Left hindlimb (tissue), 1 donor: Measurements from ENCODE around the gene FRMD5.
"Not testable (repeated sequence)": the region's sequence is repeated elsewhere in the genome, so short reads cannot be mapped to it uniquely, and the experiment has no call there.

Experiments
- DNase-seq: peaks from one replicate; pipeline ENCODE4 v3.0.0-alpha.2; 2018

The FRMD5 gene

DNA sequence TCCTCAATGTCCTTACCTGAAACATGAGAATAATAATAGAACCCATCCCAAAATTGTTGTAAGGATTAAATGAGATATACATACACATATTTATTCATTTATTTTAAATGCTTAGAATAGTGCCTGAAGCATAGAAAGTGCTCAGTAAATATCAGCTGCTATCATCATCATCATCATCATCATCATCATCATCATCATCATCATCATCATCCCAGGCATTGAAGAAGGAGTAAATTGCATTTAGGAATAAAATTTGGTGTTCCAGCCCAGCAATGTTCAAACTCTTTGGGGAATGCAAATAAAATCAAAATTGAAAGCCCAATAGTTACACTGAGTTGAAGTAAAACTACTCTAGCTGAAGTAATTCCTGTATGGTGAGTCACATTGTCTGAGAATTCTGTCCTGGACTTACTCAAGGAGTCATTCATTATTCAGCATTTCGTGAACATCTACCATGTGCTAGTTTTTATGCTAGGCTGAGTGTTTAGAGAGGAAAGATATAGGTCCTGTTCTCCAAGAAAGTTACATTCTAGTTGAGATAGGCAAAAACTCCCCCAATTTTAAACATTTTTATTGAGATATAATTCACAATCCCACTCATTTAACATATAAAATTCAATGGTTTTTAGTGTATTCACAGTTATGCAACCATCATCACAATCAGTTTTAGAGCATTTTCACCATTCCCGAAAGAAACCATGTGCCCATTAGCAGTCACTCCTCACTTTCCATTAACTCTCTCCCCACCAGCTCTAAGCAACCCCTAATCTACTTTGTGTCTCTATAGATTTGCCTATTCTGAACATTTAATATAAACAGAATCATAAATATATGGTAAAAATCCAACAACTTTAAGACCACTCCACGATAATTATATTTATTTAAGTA, 107.2 kb downstream of the FRMD5 start:
- no peak for DNase-seq

DNA sequence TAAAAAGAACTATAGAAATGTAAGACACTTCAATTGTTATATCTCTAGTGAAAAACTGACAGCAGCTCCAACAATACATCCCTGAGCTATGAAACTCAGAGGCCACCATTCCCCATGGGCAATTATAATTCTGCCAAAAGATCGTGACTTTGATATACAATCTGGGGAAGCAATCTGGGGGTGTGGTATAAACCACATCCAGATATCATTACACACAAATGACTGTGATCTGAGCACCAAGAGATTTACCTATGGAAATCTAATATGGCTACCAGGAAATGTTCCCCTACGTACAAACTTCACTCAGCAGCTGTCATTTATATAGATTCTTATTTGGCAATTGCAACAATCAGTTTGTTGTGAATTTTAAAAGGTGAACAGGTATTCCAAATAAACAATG, 110.3 kb downstream of the FRMD5 start:
- no peak for DNase-seq

DNA sequence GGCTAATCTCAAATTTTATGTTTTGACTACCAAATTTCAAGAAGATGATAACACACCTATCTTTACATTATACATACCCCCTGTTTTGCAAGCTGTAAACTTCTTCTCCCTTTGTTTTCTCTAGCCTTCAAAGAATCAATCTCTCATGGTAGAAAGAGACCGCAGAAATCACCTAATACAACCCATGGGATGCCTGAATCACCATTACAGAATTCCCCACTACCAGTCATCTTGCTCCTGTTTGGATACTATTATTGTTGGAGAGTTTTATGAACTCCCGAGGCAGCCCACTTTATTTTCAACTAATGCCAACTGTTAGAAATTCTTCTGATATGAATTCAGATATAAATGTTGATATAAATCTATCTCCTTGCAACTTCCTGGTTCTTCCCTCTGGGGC, 110.9 kb downstream of the FRMD5 start:
- DNase-seq: no peak

DNA sequence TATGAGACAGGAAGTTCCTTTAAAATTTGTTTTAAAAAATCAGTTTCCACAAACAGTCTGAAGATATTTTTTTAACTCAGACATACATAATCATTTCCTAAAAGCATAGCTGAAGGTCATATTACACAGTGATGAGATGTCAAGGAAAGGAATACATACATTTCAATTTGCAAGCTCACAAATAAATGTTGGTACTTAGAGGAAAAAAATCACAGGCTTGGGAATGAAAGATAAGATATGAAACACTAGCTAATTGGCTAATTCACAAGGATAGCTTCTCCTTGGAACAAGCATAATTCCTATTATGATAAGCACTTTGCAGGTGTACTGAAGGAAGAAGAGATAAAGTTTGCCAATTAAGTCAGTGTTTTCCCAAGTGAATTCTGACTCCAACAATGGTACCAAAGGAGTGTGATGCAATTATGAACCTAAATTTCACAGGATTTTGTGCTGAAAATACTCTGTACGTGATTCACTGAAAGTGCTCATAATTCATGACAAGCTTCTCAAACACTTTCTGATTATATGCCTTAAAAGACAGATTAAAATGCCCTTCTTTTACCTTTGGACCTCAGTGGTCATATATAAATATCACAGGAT, 112.4 kb downstream of the FRMD5 start:
- no peak for DNase-seq

DNA sequence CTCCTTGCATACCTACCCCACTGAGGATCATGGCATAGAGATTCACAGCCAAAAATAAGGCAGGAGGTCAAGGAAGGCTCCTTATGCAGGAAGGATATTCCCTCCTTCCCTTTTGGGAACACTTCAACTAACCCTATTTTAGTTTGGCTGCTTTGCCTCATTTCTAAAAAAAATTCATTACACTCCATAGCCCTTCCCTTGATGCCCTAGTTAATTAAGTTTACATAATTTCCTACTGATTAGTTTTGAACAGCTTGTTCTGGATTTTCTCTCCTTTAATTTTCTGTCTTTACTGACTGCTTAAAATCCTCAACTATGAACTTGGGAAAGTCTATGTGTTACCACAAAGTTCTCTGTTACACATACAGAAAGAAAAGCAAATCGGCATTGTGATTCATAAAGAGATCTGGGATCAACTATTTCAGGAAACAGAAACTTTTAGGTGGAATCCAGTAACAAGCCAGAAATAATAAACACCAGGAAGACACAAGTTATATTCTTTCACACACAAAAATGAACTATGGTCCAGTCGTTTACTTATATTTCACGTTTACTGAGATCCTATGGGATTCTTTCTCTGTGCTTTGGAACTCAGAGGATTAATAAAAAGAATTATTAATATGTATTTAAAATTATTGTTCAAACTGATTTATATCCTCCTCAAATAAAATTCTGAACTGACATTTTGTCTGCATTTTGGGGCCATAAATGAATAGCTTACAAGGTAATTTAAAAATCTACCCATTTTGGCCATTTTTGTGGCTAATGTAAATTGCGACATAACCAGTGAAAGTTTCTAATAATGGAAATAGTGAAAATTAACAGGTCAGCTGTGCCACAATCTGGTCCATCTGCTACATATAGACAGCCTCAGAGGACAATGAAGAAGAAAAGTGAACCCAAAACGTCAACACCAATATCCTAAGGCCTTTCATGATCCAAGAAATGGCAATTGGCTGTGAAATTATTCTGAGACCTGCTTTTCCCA, 113.8 kb downstream of the FRMD5 start:
- no peak for DNase-seq

DNA sequence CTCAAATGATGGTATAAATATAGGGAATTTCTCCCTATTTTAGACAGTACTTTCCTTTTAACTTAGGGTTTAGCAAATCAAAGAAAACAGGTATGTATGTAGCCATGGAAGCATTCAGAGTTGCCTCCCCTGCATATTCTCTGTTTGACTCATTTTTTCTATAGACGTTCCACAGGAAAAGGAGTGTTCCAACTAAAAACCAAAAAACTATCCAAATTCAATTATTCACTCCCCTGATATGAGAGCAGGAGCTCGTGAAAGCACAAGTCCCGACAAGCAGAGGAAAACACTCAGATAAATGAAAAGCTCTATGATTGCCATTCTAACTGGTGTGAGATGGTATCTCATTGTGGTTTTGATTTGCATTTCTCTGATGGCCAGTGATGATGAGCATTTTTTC, 119.5 kb downstream of the FRMD5 start:
- no peak for DNase-seq

DNA sequence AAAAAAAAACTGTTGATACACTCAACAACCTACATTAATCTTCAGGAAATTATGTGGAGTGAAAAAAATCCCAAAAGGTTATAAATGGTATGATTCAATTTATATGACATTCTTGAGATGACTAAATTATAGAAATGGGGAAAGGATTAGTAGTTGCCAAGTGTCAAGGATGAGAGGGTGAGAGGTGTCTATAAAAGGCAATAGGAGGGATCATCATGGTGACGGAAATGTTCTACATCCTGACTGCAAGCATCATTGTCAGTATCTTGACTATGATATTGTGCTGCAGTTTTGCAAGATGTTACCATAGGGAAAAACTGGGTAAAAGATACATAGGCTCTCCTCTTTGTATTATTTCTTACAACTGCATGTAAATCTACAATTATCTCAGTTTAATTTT, 125.6 kb downstream of the FRMD5 start:
- DNase-seq: no peak

DNA sequence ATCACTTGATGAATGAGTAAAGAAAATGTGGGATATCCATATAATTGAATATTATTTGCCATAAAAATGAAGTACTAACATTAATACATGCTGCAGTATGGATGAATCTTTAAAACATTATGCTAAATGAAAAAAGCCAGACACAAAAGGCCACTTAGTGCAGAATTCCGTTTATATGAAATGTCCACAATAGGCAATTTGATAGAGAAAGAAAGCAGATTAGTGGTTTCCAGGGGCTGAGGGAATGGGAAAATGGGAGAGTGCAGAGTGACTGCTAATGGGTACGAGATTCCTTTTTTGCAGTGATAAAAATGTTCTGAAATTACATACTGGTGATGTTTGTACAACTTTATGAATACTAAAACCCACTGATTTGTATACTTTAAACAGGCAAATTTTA, 126.7 kb downstream of the FRMD5 start:
- DNase-seq: no peak

DNA sequence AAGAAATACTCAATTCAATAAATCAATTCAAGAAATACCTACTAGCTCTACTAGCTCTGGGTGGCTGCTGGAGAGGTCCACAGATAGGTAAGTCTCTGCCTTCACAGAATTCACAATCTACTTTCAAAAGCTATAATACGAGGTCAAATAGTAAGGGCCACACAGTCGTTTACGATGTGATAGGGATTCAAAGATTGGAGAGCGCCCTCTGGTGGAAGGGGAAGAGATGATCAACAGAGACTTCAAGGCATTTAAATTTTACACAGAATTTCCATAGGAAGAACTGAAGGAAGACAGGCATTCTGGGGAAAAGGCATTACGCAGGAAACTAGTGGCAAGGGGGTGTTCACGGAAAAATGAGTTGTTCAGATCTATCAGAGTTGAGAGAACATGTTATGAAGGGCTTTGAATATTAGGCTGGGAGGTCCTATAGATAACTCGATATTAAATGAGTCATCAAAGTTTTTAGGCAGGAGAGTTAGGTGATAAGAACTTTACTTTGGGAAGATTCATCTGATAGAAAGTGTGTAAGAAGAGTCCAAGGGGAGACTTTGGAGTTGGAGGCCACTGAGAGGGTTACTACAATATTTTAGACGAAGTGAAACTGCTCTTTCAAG, 128.8 kb downstream of the FRMD5 start:
- DNase-seq: no peak

DNA sequence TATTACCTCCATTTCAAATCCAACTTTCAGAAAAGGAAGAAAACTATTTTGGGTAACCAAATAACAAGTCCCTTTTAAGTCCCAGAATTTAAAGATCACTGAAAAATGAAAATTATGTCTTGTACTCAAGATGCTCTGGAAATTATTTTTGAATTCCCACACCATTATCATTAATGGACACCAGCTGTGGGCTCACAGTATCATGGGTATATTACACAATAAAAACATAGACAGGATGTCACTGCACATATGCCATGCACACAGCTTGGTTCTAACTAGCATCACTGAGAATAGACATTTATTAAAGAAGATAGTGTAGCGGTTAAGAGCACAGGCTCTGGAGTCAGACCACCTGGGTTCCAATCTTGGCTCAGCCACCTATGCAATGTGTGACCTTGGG, 130.4 kb downstream of the FRMD5 start:
- no peak for DNase-seq

DNA sequence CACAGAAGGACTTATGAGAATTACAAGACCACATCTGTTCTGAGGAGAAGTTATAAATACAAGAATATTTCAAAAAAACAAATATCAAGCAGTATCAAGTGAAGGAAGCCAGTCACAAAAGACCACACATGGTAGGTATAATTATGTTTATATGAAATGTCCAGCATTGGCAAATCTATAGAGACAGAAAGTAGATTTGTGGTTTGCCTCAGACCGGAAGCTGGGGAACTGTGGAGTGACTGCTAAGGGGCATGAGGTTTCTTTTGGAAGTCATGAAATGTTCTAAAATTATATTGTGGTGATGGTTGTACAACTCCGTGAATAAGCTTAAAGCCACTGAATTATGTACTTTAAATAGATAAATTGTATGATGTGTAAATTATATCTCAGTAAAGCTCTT, 136.9 kb downstream of the FRMD5 start:
- DNase-seq: peak; percentile 39

DNA sequence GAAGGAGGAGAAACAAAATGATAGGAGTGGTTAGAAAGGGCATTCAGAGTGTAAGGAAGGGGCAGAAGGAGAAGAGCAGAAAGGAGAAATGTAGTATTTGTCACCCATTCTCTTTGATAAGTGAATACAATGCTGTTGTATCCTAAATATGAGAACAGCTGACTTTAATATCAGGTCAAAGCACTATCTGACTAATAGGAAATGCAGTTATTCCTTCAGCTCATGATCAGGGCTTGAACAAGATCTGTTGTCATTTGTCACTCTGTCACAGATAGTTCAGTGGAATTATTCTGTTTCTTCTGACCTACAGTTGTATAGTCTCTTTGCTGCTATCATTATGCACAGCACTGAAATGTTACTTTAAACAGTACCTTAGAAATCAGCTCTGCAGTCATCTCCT, 149.4 kb downstream of the FRMD5 start:
- no peak for DNase-seq

DNA sequence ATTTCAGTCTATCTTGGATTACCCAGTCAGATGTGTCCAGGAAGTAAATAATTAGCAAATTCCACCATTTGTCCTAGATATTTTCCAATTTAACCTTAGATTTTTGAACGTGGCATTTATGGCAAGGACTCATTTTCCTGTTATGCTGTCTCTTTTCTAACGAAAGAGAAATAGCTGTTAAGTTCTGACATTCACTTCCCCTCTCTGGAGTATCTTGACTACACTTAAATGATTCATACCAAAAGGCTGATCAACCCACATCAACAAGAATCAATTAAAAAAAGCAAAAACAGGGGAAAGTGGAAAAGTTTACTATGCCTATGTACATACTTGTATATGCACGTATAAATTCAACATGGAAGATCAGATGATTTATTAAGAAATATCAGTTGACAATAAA, 149.9 kb downstream of the FRMD5 start:
- DNase-seq: no peak

DNA sequence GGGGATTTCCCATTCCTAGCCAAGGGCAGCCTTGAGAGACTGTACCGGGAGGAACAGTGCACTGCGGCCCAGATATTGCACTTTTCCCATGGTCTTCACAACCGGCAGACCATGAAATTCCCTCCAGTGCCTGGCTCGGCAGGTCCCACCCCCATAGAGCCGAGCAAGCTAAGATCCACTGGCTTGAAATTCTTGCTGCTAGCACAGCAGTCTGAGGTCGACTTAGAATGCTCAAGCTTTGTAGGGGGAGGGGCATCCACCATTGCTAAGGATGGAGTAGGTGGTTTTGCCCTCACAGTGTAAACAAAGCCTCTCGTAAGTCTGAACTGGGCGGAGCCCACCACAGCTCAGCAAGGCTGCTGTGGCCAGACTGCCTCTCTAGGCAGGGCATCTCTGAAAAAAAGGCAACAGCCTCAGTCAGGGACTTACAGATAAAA, 156.3 kb downstream of the FRMD5 start:
- no peak for DNase-seq

DNA sequence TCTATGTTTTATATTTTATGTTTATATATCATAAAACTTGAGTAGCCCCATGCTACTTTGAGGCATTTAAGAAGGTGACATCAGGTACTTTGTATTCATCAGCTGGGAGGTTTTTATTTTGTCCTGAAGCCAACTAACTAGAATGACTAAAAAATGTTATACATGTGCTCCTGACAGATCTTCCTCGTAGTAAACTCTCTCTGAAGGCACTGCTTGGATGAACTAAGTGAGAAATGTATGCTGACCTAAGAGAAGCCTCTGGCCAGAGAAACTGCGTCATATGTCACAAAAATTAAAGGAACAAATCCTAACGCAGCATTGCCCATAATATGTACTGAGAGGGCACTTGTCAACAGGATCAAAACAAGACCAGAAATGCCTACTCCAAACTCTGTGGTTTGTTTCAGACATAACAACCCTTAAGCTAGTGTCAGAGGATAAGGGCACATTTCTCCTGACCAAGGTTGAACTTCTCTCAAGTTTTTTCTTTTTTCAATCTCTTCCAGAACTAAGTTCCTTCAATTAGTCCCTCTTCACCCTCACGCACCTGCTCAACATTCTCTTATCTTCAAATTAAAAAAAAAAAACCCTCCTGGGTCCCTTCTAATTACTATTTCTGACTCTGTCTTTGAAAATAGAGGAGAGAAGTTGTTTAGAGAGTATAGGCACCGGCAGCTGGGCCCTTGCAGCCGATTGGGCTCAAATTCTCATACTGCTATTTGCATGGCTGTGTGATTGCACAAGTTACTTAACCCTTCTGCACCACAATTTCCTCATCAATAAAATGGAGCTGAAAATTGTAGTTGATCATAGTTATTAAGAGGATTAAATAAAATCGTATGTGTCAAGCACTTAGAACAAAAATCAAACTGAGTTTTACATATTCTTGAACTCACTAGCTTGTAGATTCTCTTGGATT, 159.0 kb downstream of the FRMD5 start:
- no peak for DNase-seq

DNA sequence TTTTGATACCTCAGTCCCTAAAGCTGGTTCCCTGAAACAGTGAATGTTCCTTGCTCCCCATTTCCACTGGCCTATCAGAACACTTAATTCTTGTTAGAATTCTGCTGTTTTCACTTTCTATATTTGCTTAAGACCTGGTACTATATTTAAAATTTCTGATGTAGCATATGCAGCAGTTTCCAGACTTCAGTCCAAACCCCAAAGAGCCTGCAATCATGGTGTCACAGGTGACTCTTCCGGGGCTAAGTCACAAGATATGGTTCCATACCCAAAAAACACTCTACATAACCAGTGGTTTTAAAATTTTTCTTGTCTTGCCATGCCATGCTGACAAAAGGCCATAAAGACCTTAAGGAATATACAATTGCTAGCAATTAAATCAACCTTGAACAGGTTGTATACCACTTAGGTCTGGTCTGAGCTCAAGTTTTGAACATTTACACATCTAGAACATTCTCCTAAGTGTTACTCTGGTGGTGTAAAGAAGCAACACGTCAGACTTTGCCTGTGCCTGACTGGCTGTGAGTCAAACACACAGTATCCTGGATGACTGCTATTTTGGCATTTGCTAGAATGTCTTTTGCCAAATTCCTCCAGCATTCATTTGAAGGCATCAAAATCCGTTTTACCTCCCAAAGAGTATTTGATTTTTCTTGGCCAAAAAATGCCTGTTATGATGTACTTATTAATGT, 160.0 kb downstream of the FRMD5 start:
- DNase-seq: no peak

DNA sequence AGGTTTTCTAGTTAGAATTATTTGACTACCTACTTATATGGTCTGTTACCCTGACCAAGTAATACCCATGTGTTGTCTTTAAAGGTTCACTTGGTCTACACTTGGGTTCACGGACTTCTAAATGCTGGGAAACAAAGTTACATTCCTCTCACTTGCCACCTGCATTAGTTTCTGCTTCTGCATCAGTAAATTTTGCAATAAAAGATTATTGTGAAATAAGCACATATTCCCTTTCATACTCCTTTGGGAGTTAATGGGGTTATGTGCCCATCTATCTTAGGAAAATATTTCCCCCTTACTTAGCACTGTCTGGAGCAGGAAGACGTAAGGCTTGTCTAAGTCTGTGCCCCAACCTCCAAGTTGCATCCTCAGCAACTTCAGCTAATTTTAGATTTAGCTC, 160.7 kb downstream of the FRMD5 start:
- no peak for DNase-seq

DNA sequence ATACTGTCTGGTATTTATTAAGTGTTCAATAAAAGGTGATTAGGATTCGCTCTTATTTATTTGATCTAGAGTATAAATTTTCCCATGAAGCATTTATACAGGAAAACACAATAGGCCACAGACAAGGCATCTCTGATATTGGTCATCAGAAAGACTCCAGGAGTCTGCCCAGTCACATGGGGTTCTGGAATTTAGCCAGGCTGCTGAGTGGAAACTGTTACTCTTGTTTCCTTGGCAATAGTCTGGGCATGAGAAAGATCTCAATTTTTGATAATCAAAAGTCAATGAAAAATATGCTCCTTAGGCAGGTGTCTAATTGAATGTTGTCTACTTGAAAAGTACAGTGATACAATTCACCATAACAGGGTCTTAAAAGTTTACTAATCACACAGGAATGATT, 161.2 kb downstream of the FRMD5 start:
- no peak for DNase-seq

DNA sequence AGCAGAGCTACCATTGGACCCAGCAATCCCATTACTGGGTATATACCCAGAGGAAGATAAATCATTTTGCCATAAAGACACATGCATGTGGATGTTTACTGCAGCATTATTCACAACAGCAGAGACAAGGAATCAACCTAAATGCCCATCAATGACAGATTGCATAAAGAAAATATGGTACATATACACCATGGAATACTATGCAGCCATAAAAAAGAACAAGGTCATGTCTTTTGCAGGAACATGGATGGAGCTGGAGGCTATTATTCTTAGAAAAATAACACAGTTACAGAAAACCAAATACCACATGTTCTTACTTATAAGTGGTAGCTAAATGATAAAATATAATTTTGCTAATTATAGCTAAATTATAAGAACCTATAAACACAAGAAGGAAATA, 162.3 kb downstream of the FRMD5 start:
- DNase-seq: not testable (repeated sequence)

DNA sequence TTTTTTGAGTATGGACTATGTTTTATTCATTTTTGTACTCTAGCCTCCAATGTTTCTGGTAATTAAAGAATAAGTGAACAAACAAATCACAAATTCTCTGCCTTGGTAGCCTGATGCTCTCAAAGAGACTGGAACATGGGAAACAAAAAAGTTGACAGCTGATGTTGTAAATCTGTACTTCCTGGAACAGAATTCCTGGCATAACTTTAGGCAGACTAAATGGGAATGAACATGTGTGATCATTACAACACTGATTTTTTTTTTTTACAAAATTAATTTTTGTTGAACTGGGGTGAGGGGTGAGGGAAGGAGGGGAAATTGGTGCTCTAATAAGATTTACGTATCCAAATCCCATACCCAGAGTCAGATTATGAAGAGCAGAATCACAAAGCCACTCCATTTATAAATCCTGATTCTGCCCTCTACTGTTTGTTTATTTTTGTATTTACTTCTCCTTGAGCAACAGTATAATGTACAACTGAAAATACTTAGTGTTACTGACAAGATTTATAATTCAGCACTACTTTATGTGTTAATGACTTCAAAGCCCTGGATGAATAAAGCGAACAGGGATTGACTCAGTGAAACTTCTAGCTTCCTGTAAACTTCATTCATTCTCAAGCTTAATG, 165.0 kb downstream of the FRMD5 start:
- DNase-seq: no peak

DNA sequence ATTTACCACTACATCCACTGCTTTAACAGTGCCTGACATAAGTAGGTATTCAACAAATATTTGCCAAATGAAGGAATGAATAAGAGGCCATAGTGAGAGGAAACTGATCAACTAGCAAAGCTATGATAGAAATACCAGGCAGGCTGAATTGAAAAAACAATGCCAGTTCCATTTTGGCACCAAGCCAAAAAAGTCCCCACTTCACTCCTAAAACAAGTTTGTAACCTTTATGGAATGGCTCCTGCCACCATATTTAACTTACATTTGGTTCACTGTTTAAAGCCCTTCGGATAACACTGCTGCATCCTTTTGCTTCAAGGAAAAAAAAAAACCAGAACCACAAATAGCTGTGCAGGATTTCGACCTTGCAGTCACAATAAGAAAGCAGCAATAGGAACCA, 166.1 kb downstream of the FRMD5 start:
- no peak for DNase-seq
